Left lung (tissue), 10 donors: ENCODE data around the gene RIC3. TPM values are rescaled to one million over a fixed set of nuclear protein-coding genes. Genes with fewer than 3 reads are reported as not detected.

Experiments used
- ATAC-seq: fragments of 200-7000 bp; cut with Tn5 transposase; one replicate; pipeline ENCODE4 v1.9.1; 2020; ENCODE audit warnings: moderate library complexity
- DNase-seq, 4 donors: peaks; one replicate each; pipeline ENCODE4 v3.0.0-alpha.2; 2013 to 2020
- H3K27ac ChIP-seq, 2 donors: fragments of 200-600 bp; sonication (generic) in 1 of 2; one replicate each; pipeline versions ENCODE4 v1.5.0 to v1.8.0; 2020 to 2021
- H3K27me3 ChIP-seq, 2 donors: fragments of 200-600 bp; sonication (generic) in 1 of 2; one replicate each; pipeline versions ENCODE4 v1.5.0 to v1.8.0; 2020 to 2021
- H3K36me3 ChIP-seq, 2 donors: fragments of 200-600 bp; sonication (generic) in 1 of 2; one replicate each; pipeline versions ENCODE4 v1.5.0 to v1.8.0; 2020 to 2021
- H3K4me1 ChIP-seq, 2 donors: fragments of 200-600 bp; one replicate each; pipeline ENCODE4 v1.8.0; 2021
- H3K4me3 ChIP-seq, 2 donors: fragments of 200-600 bp; sonication (generic) in 1 of 2; one replicate each; pipeline versions ENCODE4 v1.5.0 to v1.8.0; 2020 to 2021; ENCODE audit warnings: mild to moderate bottlenecking in 1 of 2
- H3K9me3 ChIP-seq, 2 donors: fragments of 200-600 bp; sonication (generic) in 1 of 2; one replicate each; pipeline versions ENCODE4 v1.5.0 to v1.8.0; 2020 to 2021
- CTCF ChIP-seq, 2 donors: fragments of 200-600 bp; sonication (generic) in 1 of 2; IDR thresholded peaks; one replicate each; pipeline versions ENCODE4 v1.5.0 to v1.8.0; 2021; ENCODE audit warnings: antibody characterized with exemption in 2 of 2
- intact Hi-C, 2 donors: fragments of 100-400 bp; cut with DNase I; formaldehyde crosslinking; loops; one replicate each; pipeline versions ENCODE4 v1.11.2 to v1.14.2; 2022
- polyA plus RNA-seq, 6 donors: library from polyadenylated mRNA; unstranded; fragments of 120-200 nt; gene quantifications; one replicate each; pipeline ENCODE4 v1.2.1, GENCODE V29; 2013; ENCODE audit not compliant: insufficient read length in 6 of 6
- total RNA-seq, 2 donors: library from RNA; stranded (reverse); fragmentation: NEBNext Ultra II Directional; extraction: Animal tissue kit (Norgen Biotek cat#: 25700); gene quantifications; one replicate each; pipeline ENCODE4 v1.2.1, GENCODE V29; 2021
- donor health status: DM: no; HTN: yes; CAD: no.
- donor health status: DM: no; HTN: no; CAD: no.

Gene RIC3
- total and polyA plus RNA-seq, 8 donors, result 2.2 to 8.6 (median 3.2) TPM

- peak overlapping the region in 1 of 2 donors; percentile 39 for H3K27ac ChIP-seq
- H3K4me1 ChIP-seq, result no peaks in the 10 kb centered on the region
- H3K4me3 ChIP-seq, result no peak overlapping the region
- no peak for TF ChIP-seq CTCF (IDR thresholded peaks at IDR 0.05)
- DNase-seq, result peak in 1 of 4 donors; percentile 34
- peak; percentile 61 for ATAC-seq
- H3K9me3 ChIP-seq, result no peaks in the 10 kb centered on the region
- intact Hi-C loops, result no loop called here
- no peaks in the 10 kb centered on the region for H3K36me3 ChIP-seq
- no peaks in the 10 kb centered on the region for H3K27me3 ChIP-seq
These were observed 105.5 kb downstream of the RIC3 start for GRCh38 chr11:8063324-8063723.

GRCh38 chr11:8062781-8063257 lies 106.0 kb downstream of the RIC3 start:
- Histone ChIP-seq H3K27ac (peak overlapping the region in 1 of 2 donors; percentile 39), H3K27me3 (no peaks in the 10 kb centered on the region), H3K4me3 (no peak overlapping the region), H3K9me3 (no peaks in the 10 kb centered on the region), H3K36me3 (no peaks in the 10 kb centered on the region), H3K4me1 (no peaks in the 10 kb centered on the region)
- intact Hi-C loops, result no loop called here
- no peak for TF ChIP-seq CTCF (IDR thresholded peaks at IDR 0.05)
- DNase-seq (peak in 1 of 4 donors; percentile 18), ATAC-seq (no peak)

GRCh38 chr11:8061555-8062428 lies 107.0 kb downstream of the RIC3 start:
- no peaks in the 10 kb centered on the region for H3K36me3 ChIP-seq
- ATAC-seq (no peak), DNase-seq (peak in 1 of 4 donors; percentile 29)
- intact Hi-C loops, result no loop called here
- no peak overlapping the region for H3K27ac ChIP-seq
- no peaks in the 10 kb centered on the region for H3K4me1 ChIP-seq
- no peak for TF ChIP-seq CTCF (IDR thresholded peaks at IDR 0.05)
- no peaks in the 10 kb centered on the region for H3K27me3 ChIP-seq
- no peak overlapping the region for H3K4me3 ChIP-seq
- H3K9me3 ChIP-seq, result no peaks in the 10 kb centered on the region

GRCh38 chr11:8060801-8061554 lies 107.8 kb downstream of the RIC3 start:
- Histone ChIP-seq H3K27me3 (no peaks in the 10 kb centered on the region), H3K4me1 (no peaks in the 10 kb centered on the region), H3K36me3 (no peaks in the 10 kb centered on the region), H3K4me3 (no peak overlapping the region), H3K9me3 (no peaks in the 10 kb centered on the region), H3K27ac (no peak overlapping the region)
- ATAC-seq (no peak), DNase-seq (peak in 1 of 4 donors; percentile 22)
- intact Hi-C loops, result no loop called here
- TF ChIP-seq CTCF (IDR thresholded peaks at IDR 0.05), result no peak
